ENCODE measurements around the gene CDH4. TPM values are rescaled to one million over a fixed set of nuclear protein-coding genes. Genes with fewer than 3 reads are reported as not detected.

The CDH4 gene
- total RNA-seq, 1 donor from 2014 or later, result 0.99 TPM

DNA sequence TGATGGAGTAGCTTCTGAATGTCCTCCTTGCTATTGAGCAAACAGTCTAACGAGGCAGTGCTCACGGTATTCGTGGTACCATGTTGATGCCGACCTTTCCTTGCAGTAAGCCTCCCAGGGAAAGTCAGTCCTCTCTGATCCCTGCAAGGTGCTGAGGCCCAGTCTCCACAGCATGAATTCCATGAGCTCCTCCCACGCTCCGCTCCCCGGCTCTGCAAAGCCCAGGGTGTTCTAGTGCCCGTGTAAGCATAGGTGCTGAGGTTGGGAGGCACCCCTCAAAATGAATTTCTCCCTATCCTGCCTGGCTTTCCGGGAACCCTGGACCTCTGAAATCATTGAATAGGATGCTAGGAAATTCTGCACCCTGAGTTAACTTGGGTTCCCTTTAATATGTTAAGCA, 562.7 kb downstream of the CDH4 start:
- H3K27me3 Mint-ChIP-seq (ENCODE audit: low read depth), result peaks cover 6% of the 10 kb centered on the region
- peak; percentile 32 for DNase-seq (ENCODE audit: low spot score)
- H3K27ac Mint-ChIP-seq (ENCODE audit: unreplicated experiment), result no peak overlapping the region
- H3K4me3 Mint-ChIP-seq (ENCODE audit: unreplicated experiment), result no peak overlapping the region
- no peaks in the 10 kb centered on the region for H3K4me1 Mint-ChIP-seq (ENCODE audit: low read depth)
- no peaks in the 10 kb centered on the region for H3K9me3 Mint-ChIP-seq (ENCODE audit: low read depth)
- TF ChIP-seq, protein P1, sequence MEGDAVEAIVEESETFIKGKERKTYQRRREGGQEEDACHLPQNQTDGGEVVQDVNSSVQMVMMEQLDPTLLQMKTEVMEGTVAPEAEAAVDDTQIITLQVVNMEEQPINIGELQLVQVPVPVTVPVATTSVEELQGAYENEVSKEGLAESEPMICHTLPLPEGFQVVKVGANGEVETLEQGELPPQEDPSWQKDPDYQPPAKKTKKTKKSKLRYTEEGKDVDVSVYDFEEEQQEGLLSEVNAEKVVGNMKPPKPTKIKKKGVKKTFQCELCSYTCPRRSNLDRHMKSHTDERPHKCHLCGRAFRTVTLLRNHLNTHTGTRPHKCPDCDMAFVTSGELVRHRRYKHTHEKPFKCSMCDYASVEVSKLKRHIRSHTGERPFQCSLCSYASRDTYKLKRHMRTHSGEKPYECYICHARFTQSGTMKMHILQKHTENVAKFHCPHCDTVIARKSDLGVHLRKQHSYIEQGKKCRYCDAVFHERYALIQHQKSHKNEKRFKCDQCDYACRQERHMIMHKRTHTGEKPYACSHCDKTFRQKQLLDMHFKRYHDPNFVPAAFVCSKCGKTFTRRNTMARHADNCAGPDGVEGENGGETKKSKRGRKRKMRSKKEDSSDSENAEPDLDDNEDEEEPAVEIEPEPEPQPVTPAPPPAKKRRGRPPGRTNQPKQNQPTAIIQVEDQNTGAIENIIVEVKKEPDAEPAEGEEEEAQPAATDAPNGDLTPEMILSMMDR (IDR thresholded peaks at IDR 0.05), result no peak
- peaks cover 1% of the 10 kb centered on the region for H3K36me3 Mint-ChIP-seq (ENCODE audit: low read depth)

DNA sequence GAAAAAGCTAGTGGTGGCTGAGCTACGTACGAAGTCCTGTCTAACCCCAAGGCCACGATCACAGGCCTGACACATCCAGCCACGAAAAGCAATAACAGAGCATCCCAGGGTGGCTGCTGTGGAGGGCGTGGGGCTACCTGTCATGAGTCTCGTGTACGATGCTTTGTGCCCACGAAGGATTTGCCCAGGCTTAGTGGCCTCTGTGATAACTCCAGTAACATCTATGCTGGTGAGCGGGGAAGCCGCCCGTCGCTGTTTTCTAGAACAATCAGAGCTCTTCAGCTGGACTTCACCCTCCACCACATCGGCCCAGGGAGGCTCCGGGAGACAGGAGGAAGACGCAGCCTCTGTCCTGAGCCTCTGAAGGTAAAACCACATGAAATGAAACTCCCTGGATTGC, 563.1 kb downstream of the CDH4 start:
- Mint-ChIP-seq H3K9me3 (ENCODE audit: low read depth) (no peaks in the 10 kb centered on the region), H3K4me3 (ENCODE audit: unreplicated experiment) (no peak overlapping the region), H3K36me3 (ENCODE audit: low read depth) (peaks cover 1% of the 10 kb centered on the region), H3K27me3 (ENCODE audit: low read depth) (peaks cover 6% of the 10 kb centered on the region), H3K27ac (ENCODE audit: unreplicated experiment) (no peak overlapping the region), H3K4me1 (ENCODE audit: low read depth) (no peaks in the 10 kb centered on the region)
- TF ChIP-seq, protein P1 (IDR thresholded peaks at IDR 0.05), result no peak
- peak; percentile 62 for DNase-seq (ENCODE audit: low spot score)

DNA sequence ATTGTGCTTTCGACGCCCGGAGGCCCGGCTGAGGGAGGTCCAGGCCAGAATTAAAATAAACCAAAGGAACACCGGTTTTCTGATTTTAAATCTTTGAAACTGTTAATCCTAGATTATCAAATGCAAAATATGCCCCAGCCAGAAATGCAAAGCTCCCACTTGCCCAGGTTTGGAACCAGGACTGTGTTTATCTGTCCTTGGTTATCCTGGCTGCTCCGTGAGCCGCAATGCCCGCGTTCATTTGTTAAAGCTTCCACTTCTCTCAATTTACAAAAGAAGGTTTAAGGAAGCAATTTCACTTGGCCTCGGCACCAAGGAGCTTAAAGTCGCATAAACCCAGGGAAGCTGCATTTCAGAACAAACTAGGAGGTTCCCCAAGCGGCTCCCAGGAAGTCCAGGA, 563.6 kb downstream of the CDH4 start:
- no peak for DNase-seq (ENCODE audit: low spot score)
- TF ChIP-seq, protein P1 (IDR thresholded peaks at IDR 0.05), result no peak
- H3K27ac Mint-ChIP-seq (ENCODE audit: unreplicated experiment), result no peak overlapping the region
- H3K27me3 Mint-ChIP-seq (ENCODE audit: low read depth), result peaks cover 3% of the 10 kb centered on the region
- no peak overlapping the region for H3K4me3 Mint-ChIP-seq (ENCODE audit: unreplicated experiment)
- no peaks in the 10 kb centered on the region for H3K9me3 Mint-ChIP-seq (ENCODE audit: low read depth)
- H3K4me1 Mint-ChIP-seq (ENCODE audit: low read depth), result no peaks in the 10 kb centered on the region
- peaks cover 1% of the 10 kb centered on the region for H3K36me3 Mint-ChIP-seq (ENCODE audit: low read depth)

DNA sequence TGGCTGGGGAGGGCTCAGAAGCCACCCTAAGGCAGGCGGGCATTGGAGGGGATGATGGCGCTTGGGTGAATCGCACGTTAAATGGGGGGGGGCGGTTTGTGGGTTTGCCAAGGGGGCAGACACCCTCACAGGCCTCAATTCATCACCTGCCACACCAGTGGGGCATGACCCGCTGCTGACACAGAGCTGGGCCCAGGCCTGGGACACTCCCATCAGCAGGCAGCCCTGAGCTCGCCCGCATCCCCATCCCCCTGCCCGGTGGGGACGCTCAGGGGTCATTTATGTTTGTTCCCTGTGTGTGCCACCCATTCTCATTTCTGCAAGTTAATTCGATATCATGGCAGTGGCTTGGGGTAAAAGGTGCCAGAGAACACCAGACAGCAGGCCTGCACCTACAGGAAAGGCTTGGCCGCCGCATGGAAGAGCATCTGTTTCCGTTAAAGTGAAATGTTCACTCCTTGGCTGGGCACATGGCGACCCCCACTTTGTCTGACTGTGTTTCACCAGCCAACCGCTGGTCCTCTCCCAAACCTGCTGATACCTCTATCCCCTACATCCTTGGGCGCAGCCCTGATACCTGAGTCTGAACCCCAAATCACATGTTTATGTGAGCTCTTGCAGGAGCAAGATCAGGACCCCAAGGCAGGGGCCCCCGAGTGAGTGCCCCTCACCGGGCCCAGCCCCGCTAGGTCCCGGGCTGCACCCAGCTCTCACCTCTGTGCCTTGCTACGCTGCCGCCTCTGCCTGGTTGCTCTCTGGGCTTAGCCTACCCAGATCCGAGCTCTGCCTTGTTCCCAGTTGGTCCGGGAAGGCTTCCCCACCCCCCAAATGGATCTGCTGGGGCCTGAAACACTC, 564.8 kb downstream of the CDH4 start:
- H3K27ac Mint-ChIP-seq (ENCODE audit: unreplicated experiment), result no peak overlapping the region
- no peaks in the 10 kb centered on the region for H3K4me1 Mint-ChIP-seq (ENCODE audit: low read depth)
- peaks cover 1% of the 10 kb centered on the region for H3K36me3 Mint-ChIP-seq (ENCODE audit: low read depth)
- no peaks in the 10 kb centered on the region for H3K27me3 Mint-ChIP-seq (ENCODE audit: low read depth)
- DNase-seq (ENCODE audit: low spot score), result no peak
- H3K9me3 Mint-ChIP-seq (ENCODE audit: low read depth), result no peaks in the 10 kb centered on the region
- TF ChIP-seq, protein P1 (IDR thresholded peaks at IDR 0.05), result no peak
- H3K4me3 Mint-ChIP-seq (ENCODE audit: unreplicated experiment), result no peak overlapping the region

DNA sequence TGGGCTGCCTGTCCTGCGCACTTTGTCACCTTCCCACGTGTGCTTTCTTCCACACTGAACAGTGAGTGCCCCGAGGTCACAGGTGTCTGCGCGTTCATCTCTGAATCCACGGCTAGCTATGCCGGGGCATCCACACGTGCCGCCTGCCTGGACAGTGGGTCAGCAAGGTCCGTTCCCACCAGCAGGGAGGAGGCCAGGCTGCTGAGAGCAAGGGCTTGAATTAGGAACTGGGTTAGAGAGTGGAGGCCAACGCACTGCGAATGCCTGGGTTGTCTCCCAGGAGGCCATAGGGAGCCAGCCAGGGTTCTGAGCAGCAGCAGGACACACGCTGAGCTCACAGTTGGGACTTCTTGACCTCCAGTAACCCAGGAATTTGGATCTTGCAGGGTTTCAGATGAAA, 565.5 kb downstream of the CDH4 start:
- no peaks in the 10 kb centered on the region for H3K4me1 Mint-ChIP-seq (ENCODE audit: low read depth)
- no peak overlapping the region for H3K4me3 Mint-ChIP-seq (ENCODE audit: unreplicated experiment)
- H3K27ac Mint-ChIP-seq (ENCODE audit: unreplicated experiment), result no peak overlapping the region
- no peaks in the 10 kb centered on the region for H3K9me3 Mint-ChIP-seq (ENCODE audit: low read depth)
- TF ChIP-seq, protein P1 (IDR thresholded peaks at IDR 0.05), result no peak
- H3K27me3 Mint-ChIP-seq (ENCODE audit: low read depth), result no peaks in the 10 kb centered on the region
- DNase-seq (ENCODE audit: low spot score), result peak; percentile 68
- H3K36me3 Mint-ChIP-seq (ENCODE audit: low read depth), result peaks cover 1% of the 10 kb centered on the region
